Activated CD8-positive, alpha-beta memory T cell treated with anti-CD3 and anti-CD28 coated beads for 36 hours (primary cell): ENCODE data around the gene PCDHA12. TPM values are rescaled to one million over a fixed set of nuclear protein-coding genes. Genes with fewer than 3 reads are reported as not detected.

Source experiments
- CTCF ChIA-PET: fragments of 350-600 bp; sonication (Branson Sonifier 250); formaldehyde crosslinking; loops from one replicate; lab custom pipeline; 2021; ENCODE audit warnings: antibody characterized with exemption; lab: Charles Lee
- POLR2A ChIA-PET: fragments of 350-600 bp; sonication (Branson Sonifier 250); formaldehyde crosslinking; loops from one replicate; lab custom pipeline; 2021; ENCODE audit warnings: antibody characterized with exemption; lab: Charles Lee
- total RNA-seq, 2 experiments: library from RNA; stranded (reverse); gene quantifications; one replicate each; pipeline ENCODE4 v1.2.3, GENCODE V29; 2021

PCDHA12 gene
- total RNA-seq, 2 experiments from 2014 or later, result not detected

- ChIA-PET POLR2A (no interaction called here), CTCF (no interaction called here)
Measured at GRCh38 chr5:140925806-140926442, 50.8 kb downstream of the PCDHA12 start, which contains the start of gene PCDHAC1. PCDHAC1 (plus strand) TSS chr5:140926299; CDS start chr5:140926893, 594 bp downstream.

DNA sequence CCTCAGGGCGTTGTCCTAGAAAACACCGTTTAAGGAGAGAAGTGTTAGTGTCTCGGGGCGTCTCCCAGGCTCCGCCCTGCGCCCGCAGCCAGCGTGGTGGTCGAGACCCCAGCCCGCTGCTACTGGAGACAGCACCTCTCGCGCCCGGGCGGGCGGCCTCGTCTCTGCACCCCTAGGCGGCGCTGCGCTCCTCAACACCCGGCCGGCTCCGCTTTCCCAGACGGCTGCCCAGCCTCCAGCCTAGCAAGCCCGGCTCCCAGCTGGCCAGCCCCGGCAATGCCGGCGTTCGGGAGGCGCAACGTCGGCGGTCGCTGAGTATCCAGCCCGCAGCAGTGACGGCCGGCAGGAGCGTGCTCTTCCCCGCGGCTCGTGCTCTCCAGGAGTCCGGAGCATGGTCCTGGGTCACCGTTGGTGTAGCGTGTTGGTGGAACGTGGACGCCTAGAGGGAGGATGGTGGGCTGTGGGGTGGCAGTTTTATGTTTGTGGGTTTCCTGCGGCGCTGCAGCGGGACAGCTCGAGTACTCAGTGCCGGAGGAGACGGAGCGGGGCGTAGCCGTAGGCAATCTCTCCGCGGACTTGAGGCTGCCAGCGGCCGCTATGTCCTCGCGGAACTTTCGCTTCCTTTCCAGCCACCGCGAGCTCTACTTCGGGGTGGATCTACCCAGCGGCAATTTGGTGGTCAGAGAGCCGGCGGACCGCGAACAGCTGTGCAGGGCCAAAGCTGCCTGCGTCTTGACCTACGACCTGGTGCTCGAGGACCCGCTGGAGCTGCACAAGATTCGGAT is 51.5 kb downstream of the PCDHA12 start:
- ChIA-PET CTCF (no interaction called here), POLR2A (no interaction called here)

DNA sequence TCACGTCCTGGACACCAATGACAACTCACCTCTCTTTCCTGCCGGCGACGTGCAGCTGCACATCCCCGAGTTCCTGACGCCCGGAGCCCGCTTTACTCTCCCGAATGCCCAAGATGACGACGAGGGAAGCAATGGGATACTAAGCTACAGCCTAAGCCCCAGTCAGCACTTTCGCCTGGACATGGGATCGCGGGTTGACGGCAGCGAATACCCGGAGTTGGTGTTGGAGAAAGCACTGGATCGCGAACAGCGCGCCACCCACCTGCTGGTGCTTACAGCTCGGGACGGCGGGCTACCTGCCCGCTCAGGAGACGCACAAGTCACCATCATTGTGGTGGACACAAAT is 52.1 kb downstream of the PCDHA12 start:
- POLR2A ChIA-PET, result no interaction called here
- CTCF ChIA-PET, result no interaction called here

Other genes starting within 250 kb of the PCDHA12 start
- under 1 TPM; 0.44 to 0.70 TPM for gene CD14, start 242.1 kb upstream of the PCDHA12 start, total RNA-seq
- gene TMCO6, start 235.9 kb upstream of the PCDHA12 start, total RNA-seq, result 10 to 100 TPM; 34.6 to 35.3 TPM
- 10 to 100 TPM; 70.9 to 76.7 TPM for gene NDUFA2, start 227.7 kb upstream of the PCDHA12 start, total RNA-seq
- 10 to 100 TPM; 89.9 to 96.8 TPM for gene IK, start 227.5 kb upstream of the PCDHA12 start, total RNA-seq
- gene WDR55, start 210.4 kb upstream of the PCDHA12 start, total RNA-seq, result 10 to 100 TPM; 41.0 to 41.3 TPM
- gene DND1, start 201.7 kb upstream of the PCDHA12 start, total RNA-seq, result 1 to 10 TPM; 3.2 to 3.4 TPM
- gene HARS1, start 183.9 kb upstream of the PCDHA12 start, total RNA-seq, result 100 to 1,000 TPM; 100 to 101 TPM
- gene HARS2, start 183.9 kb upstream of the PCDHA12 start, total RNA-seq, result 10 to 100 TPM; 22.6 to 25.8 TPM
- gene ZMAT2, start 174.9 kb upstream of the PCDHA12 start, total RNA-seq, result 10 to 100 TPM; 69.5 to 73.0 TPM
- gene PCDHA1, start 89.2 kb upstream of the PCDHA12 start, total RNA-seq, result not detected
- not detected for gene PCDHA2, start 80.5 kb upstream of the PCDHA12 start, total RNA-seq
- gene PCDHA3, start 74.3 kb upstream of the PCDHA12 start, total RNA-seq, result not detected
- gene PCDHA4, start 68.2 kb upstream of the PCDHA12 start, total RNA-seq, result not detected
- not detected for gene PCDHA5, start 53.7 kb upstream of the PCDHA12 start, total RNA-seq
- gene PCDHA6, start 47.3 kb upstream of the PCDHA12 start, total RNA-seq, result not detected
- not detected for gene PCDHA7, start 41.0 kb upstream of the PCDHA12 start, total RNA-seq
- not detected for gene PCDHA8, start 34.1 kb upstream of the PCDHA12 start, total RNA-seq
- not detected for gene PCDHA9, start 26.9 kb upstream of the PCDHA12 start, total RNA-seq
- not detected for gene PCDHA10, start 19.4 kb upstream of the PCDHA12 start, total RNA-seq
- not detected for gene PCDHA11, start 6.4 kb upstream of the PCDHA12 start, total RNA-seq
- gene PCDHA13, start 6.8 kb downstream of the PCDHA12 start, total RNA-seq, result not detected
- gene PCDHAC1, start 51.0 kb downstream of the PCDHA12 start, total RNA-seq, result not detected
- not detected for gene PCDHAC2, start 91.2 kb downstream of the PCDHA12 start, total RNA-seq
- gene PCDHB1, start 176.1 kb downstream of the PCDHA12 start, total RNA-seq, result not detected
- not detected for gene PCDHB2, start 219.3 kb downstream of the PCDHA12 start, total RNA-seq
- gene PCDHB3, start 225.2 kb downstream of the PCDHA12 start, total RNA-seq, result not detected
- not detected for gene PCDHB4, start 246.5 kb downstream of the PCDHA12 start, total RNA-seq